ENCODE results near the gene DPEP1. TPM values are rescaled to one million over a fixed set of nuclear protein-coding genes. Genes with fewer than 3 reads are reported as not detected.

DPEP1 gene
- total RNA-seq, 1 donor, result not detected

DNA sequence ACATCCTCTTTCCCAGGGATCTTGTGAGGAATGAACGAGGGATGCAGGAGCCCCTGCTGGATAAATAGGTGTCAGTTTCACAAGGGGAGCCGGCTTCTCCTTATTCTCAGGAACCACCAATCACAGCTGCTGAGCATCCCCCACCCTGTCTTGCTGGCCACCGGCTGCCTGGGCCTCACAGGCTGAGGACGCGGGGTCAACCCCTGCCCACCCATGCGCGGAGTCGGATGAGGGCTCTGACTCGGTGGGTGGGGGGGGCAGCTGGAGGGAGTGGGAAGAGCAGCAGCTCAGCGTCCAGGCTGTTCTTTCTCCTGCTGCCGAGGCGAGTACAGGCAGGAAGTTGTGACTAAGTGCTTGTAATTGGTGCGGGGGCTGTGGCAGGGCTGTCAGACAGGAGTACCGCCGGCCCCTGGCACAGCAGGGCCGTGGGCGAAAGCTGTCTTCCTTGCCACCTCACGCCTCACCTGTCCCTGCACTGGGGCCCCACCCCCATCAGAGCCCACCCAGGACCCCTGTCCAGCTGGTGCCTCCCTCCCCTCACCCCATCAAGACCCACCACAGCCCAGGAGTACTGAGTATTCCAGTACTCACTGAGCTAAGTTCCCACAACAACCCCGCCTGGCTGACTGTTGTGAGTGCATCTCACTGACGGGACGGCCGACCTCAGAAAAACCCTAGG is 11.0 kb upstream of the DPEP1 start:
- Histone ChIP-seq H3K4me1 (ENCODE audit: insufficient read depth, low read length) (peaks cover 10% of the 10 kb centered on the region), H3K4me3 (ENCODE audit: low read length) (no peak overlapping the region), H3K27me3 (ENCODE audit: insufficient read depth, low read length) (no peaks in the 10 kb centered on the region), H3K9me3 (ENCODE audit: low read depth, low read length) (no peaks in the 10 kb centered on the region)

DNA sequence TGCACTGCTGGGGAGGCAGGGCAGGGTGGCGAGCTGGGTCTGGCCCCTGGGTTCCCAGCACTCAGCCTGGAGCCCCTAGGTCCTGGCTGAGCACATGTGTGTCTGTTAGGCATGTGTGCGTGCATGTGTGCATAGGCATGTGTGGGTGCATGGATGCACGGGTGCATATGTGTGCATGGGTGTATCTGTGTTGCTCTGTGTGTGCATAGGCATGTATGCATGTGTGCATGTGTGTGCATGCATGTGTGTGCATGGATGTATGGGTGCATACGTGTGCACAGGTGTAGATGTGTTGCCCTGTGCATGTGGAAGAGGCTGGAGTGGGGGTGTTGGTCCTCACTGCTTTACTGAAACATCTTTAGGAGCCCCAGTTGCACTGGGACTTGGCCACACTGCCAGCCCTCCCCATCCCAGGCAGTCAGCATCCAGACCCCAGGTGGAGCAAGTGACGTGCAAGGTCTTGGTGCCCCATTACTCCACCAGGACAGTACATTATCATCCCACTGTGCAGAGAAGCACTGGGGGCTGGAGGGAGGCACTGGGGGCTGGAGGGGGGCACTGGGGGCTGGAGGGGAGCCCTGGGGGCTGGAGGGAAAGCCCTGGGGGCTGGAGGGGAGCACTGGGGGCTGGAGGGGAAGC is 10.4 kb upstream of the DPEP1 start:
- H3K4me1 ChIP-seq (ENCODE audit: insufficient read depth, low read length), result peaks cover 10% of the 10 kb centered on the region
- no peak overlapping the region for H3K4me3 ChIP-seq (ENCODE audit: low read length)
- H3K27me3 ChIP-seq (ENCODE audit: insufficient read depth, low read length), result no peaks in the 10 kb centered on the region

DNA sequence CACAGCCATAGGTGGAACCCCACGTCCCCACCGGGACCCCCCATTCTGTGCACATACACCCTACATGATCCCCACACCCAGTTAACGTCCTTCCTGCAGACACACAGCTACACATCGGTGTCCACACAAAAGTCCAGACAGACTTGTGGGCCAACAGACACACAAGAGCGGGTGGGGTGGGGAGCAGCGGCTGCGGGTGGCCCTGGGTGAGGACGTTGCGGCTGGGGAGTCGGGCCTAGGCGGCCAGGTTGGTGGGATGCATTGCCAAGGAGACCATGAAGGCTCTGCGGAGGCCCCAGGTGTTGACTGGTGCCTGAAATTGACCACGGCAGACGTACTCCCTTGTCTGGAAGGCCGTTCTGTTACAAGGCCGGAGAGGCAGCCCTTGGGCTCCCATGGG is 8.7 kb upstream of the DPEP1 start:
- no peaks in the 10 kb centered on the region for H3K27me3 ChIP-seq (ENCODE audit: insufficient read depth, low read length)
- H3K9me3 ChIP-seq (ENCODE audit: low read depth, low read length), result no peaks in the 10 kb centered on the region
- no peak overlapping the region for H3K4me3 ChIP-seq (ENCODE audit: low read length)
- peaks cover 10% of the 10 kb centered on the region for H3K4me1 ChIP-seq (ENCODE audit: insufficient read depth, low read length)

More for the DNA sequence above, 10.4 kb upstream of the DPEP1 start:
- no peaks in the 10 kb centered on the region for H3K9me3 ChIP-seq (ENCODE audit: low read depth, low read length)

DNA sequence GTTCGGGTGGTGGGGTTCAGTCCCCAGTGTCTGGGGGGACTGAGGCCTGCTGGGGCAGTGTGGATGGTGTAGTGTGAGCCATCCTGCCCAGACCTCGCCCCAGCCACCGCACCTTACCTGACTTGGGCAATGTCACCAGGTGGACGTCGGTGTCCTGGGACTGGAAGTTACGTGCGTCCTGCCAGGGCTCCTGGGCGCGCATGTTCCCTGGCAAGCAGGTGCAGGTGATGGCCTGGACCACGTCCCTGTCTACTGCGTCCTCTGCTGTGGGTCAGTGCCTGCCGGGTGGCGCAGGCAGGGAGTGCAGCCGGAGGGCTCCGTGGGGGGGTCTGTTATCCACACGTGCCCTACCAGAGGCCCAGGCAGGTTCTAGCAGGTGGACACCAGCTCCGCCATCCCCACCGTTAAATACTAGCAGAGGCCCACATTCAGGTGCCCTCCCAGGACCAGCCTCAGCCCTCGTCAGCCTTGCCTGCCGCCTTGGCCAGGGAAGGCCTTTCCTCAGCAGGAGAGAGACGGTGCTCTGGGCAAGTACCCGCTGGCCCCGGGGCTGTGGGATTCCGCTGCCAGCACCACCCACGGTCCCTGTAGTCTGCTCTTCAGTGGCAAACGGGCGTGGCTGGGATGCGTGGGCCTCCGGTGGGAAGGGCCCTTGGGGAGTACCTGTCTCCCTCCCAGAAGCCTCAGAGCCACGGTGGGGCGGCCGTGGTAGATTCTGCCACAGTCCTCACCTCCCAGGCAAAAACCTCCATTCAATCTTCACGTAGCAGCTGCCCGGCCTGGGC is 8.1 kb upstream of the DPEP1 start:
- H3K4me1 ChIP-seq (ENCODE audit: insufficient read depth, low read length), result peaks cover 10% of the 10 kb centered on the region
- H3K9me3 ChIP-seq (ENCODE audit: low read depth, low read length), result no peaks in the 10 kb centered on the region
- no peak overlapping the region for H3K4me3 ChIP-seq (ENCODE audit: low read length)
- no peaks in the 10 kb centered on the region for H3K27me3 ChIP-seq (ENCODE audit: insufficient read depth, low read length)

DNA sequence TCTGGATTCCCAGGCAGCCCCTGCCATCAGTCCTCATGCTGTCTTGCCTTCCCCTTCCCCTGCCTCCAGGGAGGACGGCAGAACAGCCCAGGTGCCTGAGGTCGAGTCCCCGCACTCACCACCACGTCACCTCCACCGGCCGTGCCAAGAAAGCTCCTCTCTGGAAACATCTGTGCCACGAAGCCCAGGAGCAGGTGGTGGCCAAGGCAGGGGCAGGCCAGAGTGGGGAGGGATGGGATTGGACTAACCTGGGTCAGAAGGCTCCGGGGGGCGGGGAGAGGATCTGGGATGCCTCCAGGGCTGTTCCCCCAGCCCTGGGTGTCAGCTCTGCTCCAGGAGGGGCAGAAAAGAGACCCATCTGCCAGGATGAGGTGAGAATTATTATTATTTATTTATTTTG is 7.4 kb upstream of the DPEP1 start:
- no peaks in the 10 kb centered on the region for H3K27me3 ChIP-seq (ENCODE audit: insufficient read depth, low read length)
- H3K4me1 ChIP-seq (ENCODE audit: insufficient read depth, low read length), result peaks cover 10% of the 10 kb centered on the region
- no peaks in the 10 kb centered on the region for H3K9me3 ChIP-seq (ENCODE audit: low read depth, low read length)
- H3K4me3 ChIP-seq (ENCODE audit: low read length), result no peak overlapping the region

DNA sequence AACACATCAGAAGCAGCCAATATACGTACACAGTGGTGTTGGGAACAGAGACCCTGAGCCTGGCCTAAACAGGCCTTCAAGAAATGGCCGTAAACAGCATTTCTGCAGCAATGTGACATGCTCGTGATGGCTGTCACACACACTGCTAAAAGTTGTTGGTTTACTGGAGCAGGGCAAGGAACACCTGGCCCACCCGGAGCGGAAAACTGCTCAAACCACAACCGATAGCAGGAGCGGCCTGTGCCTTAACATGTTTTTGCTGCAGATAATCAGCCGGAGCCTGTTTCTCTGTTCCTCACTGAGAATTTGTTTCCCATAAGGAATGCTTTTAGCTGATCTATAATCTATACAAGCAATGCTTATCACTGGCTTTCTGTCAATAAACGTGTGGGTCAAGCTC is 6.0 kb upstream of the DPEP1 start:
- Histone ChIP-seq H3K27me3 (ENCODE audit: insufficient read depth, low read length) (no peaks in the 10 kb centered on the region), H3K4me3 (ENCODE audit: low read length) (no peak overlapping the region), H3K9me3 (ENCODE audit: low read depth, low read length) (no peaks in the 10 kb centered on the region), H3K4me1 (ENCODE audit: insufficient read depth, low read length) (peaks cover 7% of the 10 kb centered on the region)

DNA sequence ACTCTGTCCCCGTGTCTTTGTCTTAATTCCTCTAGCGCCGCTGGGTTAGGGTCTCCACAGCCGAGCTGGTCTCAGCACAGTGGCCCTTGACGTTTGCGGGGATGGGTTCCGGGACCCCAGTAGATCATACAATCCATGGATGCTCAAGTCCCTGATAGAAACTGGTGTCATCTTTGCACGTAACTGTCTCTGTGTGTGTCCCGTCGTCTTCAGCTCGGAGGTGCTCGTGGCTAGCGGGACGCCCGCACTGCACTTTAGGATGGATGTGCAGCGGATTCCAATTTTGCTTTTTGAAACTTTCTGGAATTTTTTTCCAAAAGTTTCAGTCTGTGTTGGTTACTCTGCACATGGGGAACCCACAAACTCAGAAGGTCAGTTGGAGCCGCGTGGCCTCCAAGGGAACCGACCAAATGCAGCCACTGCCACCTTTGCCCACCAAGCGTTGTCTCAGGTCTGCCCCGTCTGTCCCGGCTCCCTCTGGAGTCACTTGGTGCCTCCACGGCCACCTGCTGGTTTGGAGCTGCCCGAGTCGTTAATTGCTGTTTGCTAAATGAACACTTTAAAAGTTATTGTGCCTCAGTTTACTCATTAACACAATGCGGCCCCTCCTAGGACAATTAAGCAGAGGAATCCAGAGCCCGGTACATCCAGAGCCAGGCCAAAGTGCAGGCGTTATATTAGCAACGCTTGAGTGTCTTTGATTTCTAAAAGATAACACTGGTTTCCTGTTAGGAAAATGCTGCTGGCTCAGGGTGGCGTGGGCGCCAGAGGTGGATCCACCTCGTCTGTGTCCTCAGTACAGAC is 5.3 kb upstream of the DPEP1 start:
- no peaks in the 10 kb centered on the region for H3K9me3 ChIP-seq (ENCODE audit: low read depth, low read length)
- no peaks in the 10 kb centered on the region for H3K27me3 ChIP-seq (ENCODE audit: insufficient read depth, low read length)
- no peak overlapping the region for H3K4me3 ChIP-seq (ENCODE audit: low read length)
- H3K4me1 ChIP-seq (ENCODE audit: insufficient read depth, low read length), result no peaks in the 10 kb centered on the region

DNA sequence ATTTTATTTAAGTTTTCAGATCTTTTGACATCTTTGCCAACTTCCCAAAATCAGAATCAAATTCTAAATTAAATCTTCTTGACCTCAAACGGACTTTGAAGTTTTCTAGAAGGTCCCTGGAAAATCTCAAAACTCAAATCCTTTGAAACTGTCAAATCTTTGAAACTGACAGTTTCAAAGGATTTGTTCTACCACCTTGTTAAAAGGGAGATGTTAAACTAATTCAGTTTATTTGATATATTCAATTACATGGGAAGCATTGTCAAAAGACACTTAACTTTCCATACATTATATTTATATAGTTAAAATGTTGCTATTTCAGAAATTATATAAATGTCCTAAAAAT is 3.4 kb upstream of the DPEP1 start:
- H3K4me1 ChIP-seq (ENCODE audit: insufficient read depth, low read length), result no peaks in the 10 kb centered on the region
- H3K27me3 ChIP-seq (ENCODE audit: insufficient read depth, low read length), result no peaks in the 10 kb centered on the region
- no peaks in the 10 kb centered on the region for H3K9me3 ChIP-seq (ENCODE audit: low read depth, low read length)
- no peak overlapping the region for H3K4me3 ChIP-seq (ENCODE audit: low read length)

DNA sequence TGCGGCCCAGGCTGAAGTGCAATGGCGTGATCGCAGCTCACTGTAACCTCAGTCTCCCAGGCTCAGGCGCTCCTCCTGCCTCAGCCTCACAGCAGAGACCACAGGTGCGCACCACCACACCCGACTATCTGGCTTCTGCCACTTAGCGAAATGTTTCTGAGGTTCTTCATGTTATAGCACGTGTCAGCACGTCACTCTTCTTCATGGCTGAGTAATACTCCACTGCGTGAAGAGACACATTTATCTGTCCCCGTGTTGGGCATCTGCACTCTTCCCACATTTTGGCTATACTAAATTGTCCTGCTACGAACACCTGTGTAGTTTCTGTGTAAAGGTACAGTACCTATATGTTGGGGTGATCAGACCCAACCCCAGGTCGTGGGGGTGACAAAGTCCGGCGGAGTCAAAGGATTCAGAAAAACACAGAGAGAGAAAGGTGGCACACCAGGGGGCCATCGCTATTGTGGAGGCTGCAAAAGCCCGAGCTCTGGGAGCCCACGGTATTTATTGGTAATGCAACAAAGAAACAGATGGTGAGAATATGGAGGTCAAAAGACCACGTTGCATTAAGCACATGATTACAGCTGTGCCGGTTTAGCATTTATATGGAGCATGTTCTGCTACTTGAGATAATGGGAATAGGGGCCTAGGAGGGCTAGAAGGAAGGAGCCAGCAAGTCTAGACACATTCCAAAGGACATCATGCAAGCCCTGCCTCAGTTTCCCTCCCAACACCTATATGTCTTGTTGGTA is 851 bp upstream of the DPEP1 start:
- no peaks in the 10 kb centered on the region for H3K9me3 ChIP-seq (ENCODE audit: low read depth, low read length)
- H3K4me3 ChIP-seq (ENCODE audit: low read length), result no peak overlapping the region
- H3K4me1 ChIP-seq (ENCODE audit: insufficient read depth, low read length), result no peaks in the 10 kb centered on the region
- H3K27me3 ChIP-seq (ENCODE audit: insufficient read depth, low read length), result no peaks in the 10 kb centered on the region

DNA sequence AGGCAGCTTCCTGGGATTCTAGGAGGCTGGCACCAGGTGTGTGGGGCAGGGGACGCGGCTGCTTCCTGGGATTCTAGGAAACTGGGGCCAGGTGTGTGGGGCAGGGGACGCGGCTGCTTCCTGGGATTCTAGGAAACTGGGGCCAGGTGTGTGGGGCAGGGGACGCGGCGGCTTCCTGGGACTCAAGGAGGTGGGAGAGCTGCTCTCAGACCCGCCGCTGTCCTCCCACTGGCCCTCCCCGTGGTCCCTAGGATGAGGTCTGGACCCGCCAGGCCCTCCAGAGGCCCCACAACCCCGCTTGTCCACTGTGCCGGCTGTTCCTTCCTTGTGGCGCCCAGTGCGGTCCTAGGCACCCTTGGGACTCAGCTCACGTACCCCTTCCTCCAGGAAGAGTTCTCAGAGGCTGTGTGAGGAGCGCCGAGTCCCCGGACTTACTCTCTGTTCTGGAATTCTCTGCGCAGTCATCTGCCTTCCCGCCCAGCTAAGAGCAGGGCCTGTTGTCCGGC is 565 bp downstream of the DPEP1 start:
- Histone ChIP-seq H3K9me3 (ENCODE audit: low read depth, low read length) (no peaks in the 10 kb centered on the region), H3K4me3 (ENCODE audit: low read length) (no peak overlapping the region), H3K27me3 (ENCODE audit: insufficient read depth, low read length) (no peaks in the 10 kb centered on the region), H3K4me1 (ENCODE audit: insufficient read depth, low read length) (no peaks in the 10 kb centered on the region)

DNA sequence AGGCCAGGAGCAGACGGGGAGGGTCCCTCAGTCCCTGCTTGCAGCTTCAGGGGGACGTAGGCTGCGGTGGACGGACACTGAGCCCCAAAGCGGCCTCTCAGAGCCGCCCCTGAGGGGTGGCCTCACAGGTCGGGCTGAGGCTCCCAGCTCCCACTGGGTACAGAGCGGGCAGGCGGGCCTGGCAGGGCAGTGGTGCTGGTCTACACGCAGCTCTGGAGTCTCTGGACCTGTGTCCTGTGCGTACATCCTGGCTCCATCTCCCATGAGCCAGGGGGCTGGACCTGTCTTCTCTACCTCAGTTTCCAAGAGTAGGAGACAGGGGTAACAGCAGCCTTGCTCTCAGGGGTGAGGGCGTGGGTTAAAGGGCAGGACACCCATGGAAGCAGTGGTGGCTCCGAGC is 1.7 kb downstream of the DPEP1 start:
- Histone ChIP-seq H3K27me3 (ENCODE audit: insufficient read depth, low read length) (no peaks in the 10 kb centered on the region), H3K9me3 (ENCODE audit: low read depth, low read length) (no peaks in the 10 kb centered on the region), H3K4me3 (ENCODE audit: low read length) (no peak overlapping the region), H3K4me1 (ENCODE audit: insufficient read depth, low read length) (no peaks in the 10 kb centered on the region)

DNA sequence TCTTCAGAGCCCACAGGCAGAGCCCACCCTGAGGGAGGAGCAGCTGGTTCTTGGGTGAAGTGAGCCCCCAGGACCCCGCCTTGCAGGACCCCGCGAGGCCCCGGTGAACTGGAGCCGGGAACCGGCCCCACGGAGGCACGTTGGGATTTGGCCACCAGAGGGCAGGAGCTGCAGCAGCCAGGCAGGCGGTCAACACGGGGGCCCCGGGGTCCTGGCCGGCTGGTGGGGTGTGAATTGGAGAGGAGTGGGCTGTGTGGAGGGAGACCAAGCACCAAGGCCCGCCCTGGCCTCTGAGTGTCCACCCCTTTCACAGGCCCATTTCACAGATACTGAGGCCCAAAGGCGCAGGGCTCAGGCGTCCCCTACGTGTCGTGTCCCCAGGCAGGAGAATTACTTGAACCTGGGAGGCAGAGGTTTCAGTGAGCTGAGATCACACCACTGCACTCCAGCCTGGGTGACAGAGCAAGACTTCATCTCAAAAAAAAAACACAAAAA is 2.2 kb downstream of the DPEP1 start:
- H3K4me1 ChIP-seq (ENCODE audit: insufficient read depth, low read length), result no peaks in the 10 kb centered on the region
- no peak overlapping the region for H3K4me3 ChIP-seq (ENCODE audit: low read length)
- H3K9me3 ChIP-seq (ENCODE audit: low read depth, low read length), result no peaks in the 10 kb centered on the region
- H3K27me3 ChIP-seq (ENCODE audit: insufficient read depth, low read length), result no peaks in the 10 kb centered on the region

DNA sequence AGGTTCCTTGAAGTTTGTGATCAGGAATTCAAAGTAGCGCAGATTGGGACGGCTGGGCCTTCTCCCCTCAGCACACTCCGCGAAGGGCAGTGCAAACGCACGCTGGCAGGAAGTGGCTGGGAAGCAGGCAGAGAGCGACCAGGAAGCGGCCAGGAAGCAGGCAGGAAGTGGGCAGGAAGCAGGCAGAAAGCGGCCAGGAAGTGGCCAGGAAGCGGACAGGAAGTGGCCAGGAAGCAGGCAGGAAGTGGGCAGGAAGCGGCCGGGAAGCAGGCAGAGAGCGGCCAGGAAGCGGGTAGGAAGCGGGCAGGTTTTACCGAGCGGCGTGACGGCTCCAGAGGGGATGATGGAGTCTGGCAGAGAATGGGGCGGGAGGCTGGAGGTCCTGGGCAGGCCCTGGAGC is 3.2 kb downstream of the DPEP1 start:
- no peaks in the 10 kb centered on the region for H3K4me1 ChIP-seq (ENCODE audit: insufficient read depth, low read length)
- H3K4me3 ChIP-seq (ENCODE audit: low read length), result no peak overlapping the region
- no peaks in the 10 kb centered on the region for H3K27me3 ChIP-seq (ENCODE audit: insufficient read depth, low read length)
- no peaks in the 10 kb centered on the region for H3K9me3 ChIP-seq (ENCODE audit: low read depth, low read length)

DNA sequence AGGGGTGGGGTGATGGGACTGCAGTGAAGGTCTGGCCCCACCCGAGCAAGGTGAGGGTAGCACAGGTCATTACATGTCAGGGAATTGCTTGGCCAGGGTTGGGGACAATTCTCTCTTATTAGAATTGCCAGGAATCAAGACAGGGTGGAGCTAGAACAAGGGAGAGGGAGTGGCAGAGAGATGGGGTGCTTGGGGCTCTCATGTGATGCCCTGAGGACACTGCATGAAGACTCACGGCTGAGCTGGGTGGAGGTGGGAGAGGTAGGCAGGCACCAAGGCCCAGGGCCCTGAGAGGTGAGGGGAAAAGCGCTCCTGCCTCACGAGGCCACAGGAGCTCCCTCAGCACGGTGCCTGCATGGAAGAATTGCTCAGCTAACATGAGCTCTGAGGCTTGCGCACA is 3.6 kb downstream of the DPEP1 start:
- no peak overlapping the region for H3K4me3 ChIP-seq (ENCODE audit: low read length)
- H3K9me3 ChIP-seq (ENCODE audit: low read depth, low read length), result no peaks in the 10 kb centered on the region
- no peaks in the 10 kb centered on the region for H3K4me1 ChIP-seq (ENCODE audit: insufficient read depth, low read length)
- H3K27me3 ChIP-seq (ENCODE audit: insufficient read depth, low read length), result no peaks in the 10 kb centered on the region
